Prostate gland (tissue), 2 donors: Measurements from ENCODE around the gene PLAAT3. TPM values are rescaled to one million over a fixed set of nuclear protein-coding genes. Genes with fewer than 3 reads are reported as not detected.
"Not testable (repeated sequence)": the region's sequence is repeated elsewhere in the genome, so short reads cannot be mapped to it uniquely, and the experiment has no call there.

Experiments
- DNase-seq: peaks from one replicate; pipeline ENCODE4 v3.0.0-alpha.2; 2019; ENCODE audit warnings: low spot score
- H3K27ac ChIP-seq, 2 donors: fragments of 200-600 bp; sonication (generic); 2 replicates each; pipeline ENCODE4 v1.5.1; 2017 to 2019
- H3K27me3 ChIP-seq: fragments of 200-600 bp; sonication (generic); replicated peaks from 2 replicates; pipeline ENCODE4 v1.5.1; 2019; ENCODE audit not compliant: insufficient read depth
- H3K36me3 ChIP-seq, 2 donors: fragments of 200-600 bp; sonication (generic); 1 replicate in 1 of 2; 2 replicates in 1 of 2; pipeline versions ENCODE4 v1.5.1 to v1.8.1; 2017 to 2019
- H3K4me1 ChIP-seq: fragments of 200-600 bp; sonication (generic); replicated peaks from 2 replicates; pipeline ENCODE4 v1.5.1; 2019
- H3K4me3 ChIP-seq, 2 donors: fragments of 200-600 bp; sonication (generic); 2 replicates each; pipeline ENCODE4 v1.5.1; 2017 to 2019
- H3K9me3 ChIP-seq: fragments of 200-600 bp; sonication (generic); 2 replicates; pipeline ENCODE4 v1.5.1; 2017
- POLR2A ChIP-seq: fragments of 450-650 bp; IDR thresholded peaks from one replicate; pipeline ENCODE4 v1.6.1; 2016; ENCODE audit warnings: antibody characterized with exemption, mild to moderate bottlenecking
- POLR2AphosphoS5 ChIP-seq: sonication (generic); formaldehyde crosslinking; IDR thresholded peaks from one replicate; pipeline ENCODE4 v1.6.1; 2017; ENCODE audit warnings: antibody characterized with exemption
- WGBS: methylation state at CpG from one replicate; pipeline ENCODE4 v1.1.5; 2018; 5-methylcytosine and 5-hydroxymethylcytosine counted together
- intact Hi-C: fragments of 100-400 bp; cut with DNase I; formaldehyde crosslinking; loops from one replicate; pipeline ENCODE4 v1.14.2; 2022
- total RNA-seq, 2 donors: library from RNA; depleted of rRNA; stranded (reverse); fragments of >200 nt; gene quantifications; one replicate each; pipeline ENCODE4 v1.1.0, GENCODE V29; 2016
- TF ChIP-seq, protein P1 (sequence below), 4 experiments: fragments of 200-600 bp in 2 of 4; fragments of 450-650 bp in 2 of 4; sonication (generic) in 2 of 4; IDR thresholded peaks; 1 replicate in 3 of 4; 2 replicates in 1 of 4; pipeline ENCODE4 v1.5.1; 2016 to 2019; ENCODE audit warnings: antibody characterized with exemption in 4 of 4, mild to moderate bottlenecking in 2 of 4, moderate library complexity in 2 of 4

Gene PLAAT3
- total RNA-seq, 2 donors from 2014 or later: 7.0 to 118 TPM

DNA sequence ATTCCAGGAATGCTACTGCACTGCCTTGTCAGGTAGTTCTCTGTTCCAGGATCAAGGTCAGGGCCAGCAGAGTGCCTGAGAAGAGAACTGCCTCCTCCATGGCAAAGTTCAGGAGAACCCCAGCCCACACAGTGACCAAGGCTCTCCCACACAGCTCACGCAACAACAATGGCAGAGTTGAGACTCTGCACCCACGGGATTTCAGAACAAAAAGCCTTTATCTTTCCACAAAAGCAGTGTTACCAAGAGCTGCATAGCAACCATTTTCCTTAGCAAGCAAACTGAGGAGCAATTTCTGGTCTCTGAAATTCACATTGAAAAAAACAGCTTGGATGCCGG lies 11.1 kb downstream of the PLAAT3 start:
- TF ChIP-seq POLR2A: no peak
- TF ChIP-seq, protein P1, sequence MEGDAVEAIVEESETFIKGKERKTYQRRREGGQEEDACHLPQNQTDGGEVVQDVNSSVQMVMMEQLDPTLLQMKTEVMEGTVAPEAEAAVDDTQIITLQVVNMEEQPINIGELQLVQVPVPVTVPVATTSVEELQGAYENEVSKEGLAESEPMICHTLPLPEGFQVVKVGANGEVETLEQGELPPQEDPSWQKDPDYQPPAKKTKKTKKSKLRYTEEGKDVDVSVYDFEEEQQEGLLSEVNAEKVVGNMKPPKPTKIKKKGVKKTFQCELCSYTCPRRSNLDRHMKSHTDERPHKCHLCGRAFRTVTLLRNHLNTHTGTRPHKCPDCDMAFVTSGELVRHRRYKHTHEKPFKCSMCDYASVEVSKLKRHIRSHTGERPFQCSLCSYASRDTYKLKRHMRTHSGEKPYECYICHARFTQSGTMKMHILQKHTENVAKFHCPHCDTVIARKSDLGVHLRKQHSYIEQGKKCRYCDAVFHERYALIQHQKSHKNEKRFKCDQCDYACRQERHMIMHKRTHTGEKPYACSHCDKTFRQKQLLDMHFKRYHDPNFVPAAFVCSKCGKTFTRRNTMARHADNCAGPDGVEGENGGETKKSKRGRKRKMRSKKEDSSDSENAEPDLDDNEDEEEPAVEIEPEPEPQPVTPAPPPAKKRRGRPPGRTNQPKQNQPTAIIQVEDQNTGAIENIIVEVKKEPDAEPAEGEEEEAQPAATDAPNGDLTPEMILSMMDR (IDR thresholded peaks at IDR 0.05): no peak
- no peak for TF ChIP-seq POLR2AphosphoS5
- no peak overlapping the region for H3K27ac ChIP-seq
- H3K9me3 ChIP-seq: no peaks in the 10 kb centered on the region
- H3K36me3 ChIP-seq: no peaks in the 10 kb centered on the region
- no peak for DNase-seq
- no peak overlapping the region for H3K4me3 ChIP-seq
- 43% methylated on average over 3 of the region's 3 CpGs for WGBS
- intact Hi-C loops: no loop called here
- H3K4me1 ChIP-seq: no peaks in the 10 kb centered on the region
- H3K27me3 ChIP-seq: no peaks in the 10 kb centered on the region

DNA sequence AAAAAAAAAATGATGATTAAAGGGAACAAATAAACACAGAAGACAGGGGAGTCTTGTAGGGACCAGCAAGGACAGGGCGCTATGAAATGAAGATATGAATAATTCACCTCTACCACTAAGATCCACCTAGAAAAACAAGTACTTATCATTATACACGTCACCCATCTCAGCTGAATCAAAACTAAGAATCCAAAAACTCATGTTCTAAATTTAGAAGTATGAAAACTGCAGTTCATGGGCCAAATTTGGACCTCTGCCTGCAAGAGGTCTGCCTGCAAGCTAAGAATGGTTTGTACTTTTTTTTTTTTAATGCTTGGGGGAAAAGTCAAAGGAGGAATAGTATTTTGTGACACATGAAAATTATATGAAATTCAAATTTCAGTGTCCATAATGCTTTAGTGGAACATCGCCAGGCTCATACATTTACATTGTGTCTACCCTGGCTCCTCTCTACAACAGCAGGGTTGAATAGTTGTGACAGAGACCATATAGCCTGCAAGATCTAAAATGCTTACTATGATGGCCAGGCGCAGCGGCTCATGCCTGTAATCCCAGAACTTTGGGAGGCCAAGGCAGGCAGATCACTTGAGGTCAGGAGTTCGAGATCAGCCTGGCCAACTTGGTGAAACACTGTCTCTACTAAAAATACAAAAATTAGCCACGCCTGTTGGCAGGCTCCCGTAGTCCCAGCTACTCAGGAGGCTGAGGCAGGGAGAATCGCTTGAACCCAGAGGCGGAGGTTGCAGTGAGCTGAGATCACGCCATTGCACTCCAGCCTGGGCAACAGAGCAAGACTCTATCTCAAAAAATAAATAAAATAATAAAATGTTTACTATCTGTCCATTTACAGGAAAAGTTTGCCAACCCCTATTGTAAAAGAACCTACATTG lies 11.7 kb downstream of the PLAAT3 start:
- H3K9me3 ChIP-seq, H3K27me3 ChIP-seq, H3K36me3 ChIP-seq, H3K27ac ChIP-seq, DNase-seq, intact Hi-C loops, H3K4me3 ChIP-seq, H3K4me1 ChIP-seq: not testable (repeated sequence)
- 83% methylated on average over 11 of the region's 11 CpGs for WGBS

DNA sequence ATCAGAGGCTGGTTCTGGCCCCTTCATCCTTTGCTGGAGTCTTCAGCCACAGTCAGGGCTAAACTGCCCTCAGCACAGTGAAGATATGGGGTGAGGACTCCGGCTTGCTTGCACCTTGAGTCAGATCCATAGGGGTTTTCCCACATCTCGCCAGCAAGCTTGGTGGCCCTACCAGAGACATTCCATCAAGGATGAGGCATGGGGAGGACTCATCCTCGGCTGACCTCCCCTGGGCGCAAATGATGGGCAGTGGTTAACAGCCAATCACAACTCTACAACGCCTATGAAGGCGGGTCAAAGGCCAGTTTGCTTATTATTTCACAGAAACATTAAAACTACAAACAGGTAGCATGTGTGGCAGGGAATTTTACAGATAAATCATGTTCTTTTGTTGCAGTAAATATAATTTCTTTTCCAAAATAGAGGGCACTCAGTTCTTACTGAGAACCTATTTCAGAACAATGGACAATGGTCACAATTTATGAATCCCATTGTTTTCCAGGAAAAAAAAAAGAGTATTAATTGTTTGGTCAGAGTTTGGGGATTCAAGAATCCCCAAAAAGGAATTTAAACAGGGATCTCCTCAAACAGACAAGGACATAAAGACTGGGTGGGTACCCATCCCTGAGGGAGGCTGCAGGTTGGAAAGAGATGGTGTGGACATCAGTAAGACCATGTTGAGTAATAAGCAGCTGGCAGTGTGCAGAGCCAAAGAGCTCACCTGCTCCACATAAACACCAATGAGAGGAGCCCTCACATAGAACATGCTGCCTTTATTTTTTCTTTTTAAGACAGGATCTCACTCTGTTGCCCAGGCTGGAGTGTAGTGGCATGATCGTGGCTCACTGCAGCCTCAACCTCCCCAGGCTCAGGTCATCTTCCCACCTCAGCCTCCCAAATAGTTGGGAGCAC lies 14.8 kb downstream of the PLAAT3 start:
- Histone ChIP-seq H3K27me3 (no peaks in the 10 kb centered on the region), H3K4me1 (no peaks in the 10 kb centered on the region), H3K4me3 (no peak overlapping the region), H3K36me3 (no peaks in the 10 kb centered on the region), H3K9me3 (no peaks in the 10 kb centered on the region), H3K27ac (no peak overlapping the region)
- WGBS: 87% methylated on average over 7 of the region's 7 CpGs
- TF ChIP-seq, protein P1 (IDR thresholded peaks at IDR 0.05): no peak
- TF ChIP-seq POLR2A (no peak), POLR2AphosphoS5 (no peak)
- intact Hi-C loops: no loop called here
- no peak for DNase-seq

DNA sequence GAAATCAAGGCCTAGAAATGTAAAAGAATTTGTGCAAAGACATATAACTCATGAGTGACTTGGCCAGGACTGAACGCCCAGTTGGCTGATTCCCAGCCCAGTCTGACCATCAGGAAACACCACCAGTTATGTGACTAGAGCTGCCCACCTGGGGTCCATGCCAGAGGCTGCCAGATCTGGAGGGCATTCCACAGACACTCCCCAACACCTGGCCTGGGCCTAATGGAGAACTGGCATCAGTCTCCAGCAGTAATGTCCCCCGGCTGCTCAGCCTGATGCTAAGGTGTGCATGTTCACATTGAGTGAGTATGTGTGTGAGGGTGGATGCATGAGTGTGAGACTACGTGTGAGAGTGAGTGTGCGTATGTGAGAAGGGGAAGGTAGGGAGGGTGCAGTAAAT lies 15.7 kb downstream of the PLAAT3 start:
- H3K4me1 ChIP-seq: no peaks in the 10 kb centered on the region
- H3K27me3 ChIP-seq: no peaks in the 10 kb centered on the region
- H3K9me3 ChIP-seq: no peaks in the 10 kb centered on the region
- DNase-seq: no peak
- TF ChIP-seq POLR2AphosphoS5 (no peak), POLR2A (no peak)
- TF ChIP-seq, protein P1 (IDR thresholded peaks at IDR 0.05): no peak
- H3K27ac ChIP-seq: no peak overlapping the region
- no peaks in the 10 kb centered on the region for H3K36me3 ChIP-seq
- WGBS: 86% methylated on average over 4 of the region's 4 CpGs
- H3K4me3 ChIP-seq: no peak overlapping the region
- intact Hi-C loops: no loop called here

DNA sequence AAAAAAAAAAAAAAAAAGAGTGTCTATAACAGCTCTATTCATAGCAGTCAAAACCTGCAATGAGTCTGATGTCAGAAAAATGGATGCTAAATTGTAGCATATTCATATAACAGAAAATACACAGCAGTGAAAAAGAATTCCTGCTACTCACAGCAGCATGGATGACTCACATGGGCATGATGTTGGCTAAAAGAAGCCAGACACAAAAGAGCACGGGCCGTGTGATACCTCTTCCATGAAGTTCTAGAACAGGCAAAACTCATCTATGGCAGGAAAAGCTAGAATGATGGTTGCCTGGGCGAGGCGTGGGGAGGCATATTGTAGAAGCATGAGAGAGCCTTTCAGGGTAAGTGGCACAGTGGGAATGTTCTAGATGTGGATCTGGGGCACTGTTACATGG lies 18.9 kb downstream of the PLAAT3 start:
- no peaks in the 10 kb centered on the region for H3K9me3 ChIP-seq
- H3K4me1 ChIP-seq: no peaks in the 10 kb centered on the region
- H3K4me3 ChIP-seq: no peak overlapping the region
- no peak for DNase-seq
- no peaks in the 10 kb centered on the region for H3K27me3 ChIP-seq
- intact Hi-C loops: no loop called here
- TF ChIP-seq, protein P1 (IDR thresholded peaks at IDR 0.05): no peak
- no peak for TF ChIP-seq POLR2AphosphoS5
- no peak for TF ChIP-seq POLR2A
- WGBS: 77% methylated on average over 4 of the region's 4 CpGs
- H3K27ac ChIP-seq: no peak overlapping the region
- H3K36me3 ChIP-seq: no peaks in the 10 kb centered on the region
